ENCODE measurements around the gene CPLX3.

The CPLX3 gene

GRCh38 chr15:74794970-74795349 lies 31.5 kb upstream of the CPLX3 start:
- H3K4me1 ChIP-seq, result peaks cover 8% of the 10 kb centered on the region

DNA sequence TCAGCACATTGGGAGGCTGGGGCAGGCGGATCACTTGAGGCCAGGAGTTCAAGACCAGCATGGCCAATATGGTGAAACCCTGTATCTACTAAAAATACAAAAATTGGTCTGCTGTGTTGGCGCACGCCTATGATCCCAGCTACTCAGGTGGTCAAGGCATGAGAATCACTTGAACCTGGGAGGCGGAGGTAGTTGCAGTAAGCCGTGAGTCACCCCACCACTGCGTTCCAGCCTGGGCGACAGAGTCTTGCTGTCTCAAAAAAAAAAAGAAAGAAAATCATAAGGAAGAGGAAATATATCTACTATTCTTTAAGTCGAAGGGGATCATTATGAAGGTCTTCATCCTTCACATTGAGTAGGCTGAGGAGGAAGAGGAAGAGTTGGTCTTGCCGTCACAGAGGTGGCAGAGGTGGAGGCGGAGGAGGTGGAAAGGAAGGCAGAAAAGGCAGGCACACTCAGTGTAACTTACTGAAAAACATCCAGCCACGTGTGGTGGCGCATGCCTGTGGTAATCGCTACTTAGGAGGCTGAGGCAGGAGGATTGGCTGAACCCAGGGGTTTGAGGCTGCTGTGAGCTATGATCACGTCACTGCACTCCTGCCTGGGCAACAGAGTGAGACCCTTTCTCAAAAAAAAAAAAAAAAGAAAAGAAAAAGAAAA lies 30.3 kb upstream of the CPLX3 start:
- Histone ChIP-seq H3K27me3 (no peaks in the 10 kb centered on the region), H3K4me3 (ENCODE audit: low read depth, low read length) (no peak overlapping the region), H3K4me1 (no peaks in the 10 kb centered on the region), H3K36me3 (peaks cover 29% of the 10 kb centered on the region), H3K9me3 (no peaks in the 10 kb centered on the region)
- TF ChIP-seq CTCF (IDR thresholded peaks at IDR 0.05; ENCODE audit: low read depth, low read length), result no peak
- DNase-seq, result no peak

More at GRCh38 chr15:74794970-74795349, 31.5 kb upstream of the CPLX3 start:
- no peak for DNase-seq
- Histone ChIP-seq H3K9me3 (no peaks in the 10 kb centered on the region), H3K36me3 (peaks cover 22% of the 10 kb centered on the region), H3K4me3 (ENCODE audit: low read depth, low read length) (no peak overlapping the region), H3K27me3 (no peaks in the 10 kb centered on the region)
- TF ChIP-seq CTCF (IDR thresholded peaks at IDR 0.05; ENCODE audit: low read depth, low read length), result no peak

DNA sequence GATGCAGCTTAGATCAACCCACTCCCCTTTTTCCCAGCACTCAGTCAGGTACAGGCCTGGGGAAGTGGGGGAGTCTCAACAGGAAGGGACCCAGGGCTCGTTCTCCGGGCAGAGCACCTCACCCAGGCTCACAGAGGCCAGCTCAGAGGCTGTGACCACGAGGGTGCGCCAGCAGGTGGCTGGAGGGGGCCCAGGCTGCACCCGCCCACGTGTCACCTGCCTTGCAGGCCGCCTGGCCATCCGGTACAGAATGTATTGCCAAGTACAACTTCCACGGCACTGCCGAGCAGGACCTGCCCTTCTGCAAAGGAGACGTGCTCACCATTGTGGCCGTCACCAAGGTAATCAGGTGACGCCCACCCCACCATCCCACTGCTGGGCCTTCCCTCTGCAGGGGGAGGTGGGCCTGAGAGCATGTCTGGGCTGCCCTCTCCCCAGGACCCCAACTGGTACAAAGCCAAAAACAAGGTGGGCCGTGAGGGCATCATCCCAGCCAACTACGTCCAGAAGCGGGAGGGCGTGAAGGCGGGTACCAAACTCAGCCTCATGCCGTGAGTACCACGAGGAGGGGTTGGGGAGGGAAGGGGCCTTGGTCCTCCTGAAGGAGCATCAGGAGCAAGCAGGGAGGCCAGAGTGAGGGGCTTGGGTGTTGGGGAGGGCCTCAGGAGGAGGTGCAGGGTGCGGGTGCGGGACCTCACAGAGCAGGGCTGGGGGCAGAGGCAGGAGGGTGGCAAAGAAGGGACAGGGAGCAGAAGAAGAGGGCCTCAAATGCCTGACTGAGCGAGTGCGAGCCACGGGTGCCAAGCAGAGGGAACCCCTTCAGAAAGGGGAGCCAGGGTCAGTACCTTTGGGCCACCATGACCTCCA lies 27.8 kb upstream of the CPLX3 start:
- Histone ChIP-seq H3K36me3 (peaks cover 54% of the 10 kb centered on the region), H3K9me3 (no peaks in the 10 kb centered on the region), H3K27me3 (no peaks in the 10 kb centered on the region), H3K4me3 (ENCODE audit: low read depth, low read length) (no peak overlapping the region), H3K4me1 (no peaks in the 10 kb centered on the region)
- TF ChIP-seq CTCF (IDR thresholded peaks at IDR 0.05; ENCODE audit: low read depth, low read length), result 0 out of 2 replicates have a peak, but pooled peaks have one; percentile 5
- no peak for DNase-seq

- Histone ChIP-seq H3K4me3 (ENCODE audit: low read depth, low read length) (no peak overlapping the region), H3K27me3 (no peaks in the 10 kb centered on the region), H3K9me3 (no peaks in the 10 kb centered on the region), H3K36me3 (peaks cover 62% of the 10 kb centered on the region), H3K4me1 (no peaks in the 10 kb centered on the region)
- no peak for TF ChIP-seq CTCF (IDR thresholded peaks at IDR 0.05; ENCODE audit: low read depth, low read length)
- DNase-seq, result no peak
Measured at GRCh38 chr15:74799255-74799855, 27.1 kb upstream of the CPLX3 start.

DNA sequence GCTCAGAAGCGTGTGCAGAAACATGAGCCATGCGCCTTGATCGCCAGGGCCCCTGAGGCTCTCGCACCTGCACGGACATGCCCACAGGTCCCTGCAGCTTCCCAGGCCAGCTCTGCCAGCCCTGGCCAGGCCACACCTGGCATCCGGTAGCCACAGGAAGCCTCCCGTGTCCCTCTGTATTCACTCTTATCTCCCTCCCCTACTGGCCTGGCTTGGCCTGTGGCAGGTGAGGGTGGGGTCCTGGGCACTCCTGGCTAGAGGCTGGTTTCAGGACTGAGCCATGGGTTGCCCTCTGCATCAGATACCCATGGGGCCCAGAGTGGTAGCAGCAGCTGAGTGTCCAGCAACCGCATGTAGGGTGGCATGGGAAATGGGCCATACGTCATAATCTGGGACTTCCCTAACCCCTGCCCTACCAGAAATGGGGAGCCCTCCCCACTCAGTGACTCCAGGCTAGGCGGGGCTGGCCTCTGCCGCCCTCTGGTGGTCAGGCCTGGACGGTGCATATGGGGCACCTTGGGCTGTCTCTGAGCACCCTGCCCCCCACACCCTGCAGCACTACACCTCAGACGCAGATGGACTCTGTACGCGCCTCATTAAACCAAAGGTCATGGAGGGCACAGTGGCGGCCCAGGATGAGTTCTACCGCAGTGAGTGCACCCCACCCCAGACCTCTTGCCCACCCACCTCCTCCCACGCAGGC lies 26.4 kb upstream of the CPLX3 start:
- Histone ChIP-seq H3K4me3 (ENCODE audit: low read depth, low read length) (no peak overlapping the region), H3K27me3 (no peaks in the 10 kb centered on the region), H3K4me1 (no peaks in the 10 kb centered on the region), H3K9me3 (no peaks in the 10 kb centered on the region), H3K36me3 (peaks cover 63% of the 10 kb centered on the region)
- TF ChIP-seq CTCF (IDR thresholded peaks at IDR 0.05; ENCODE audit: low read depth, low read length), result peak; percentile 95
- DNase-seq, result peak; percentile 72
